DOHH2 (cell line): Measurements from ENCODE around the gene PNLIPRP3.

Source experiments
- EZH2phosphoT487 ChIP-seq: fragments of 200-600 bp; sonication (generic); IDR thresholded peaks from 2 replicates; pipeline ENCODE4 v1.6.1; 2017; ENCODE audit warnings: borderline replicate concordance, mild to moderate bottlenecking, antibody characterized with exemption, low read length, moderate library complexity, mixed read lengths
- TF ChIP-seq, protein P1 (sequence below): fragments of 200-600 bp; sonication (generic); IDR thresholded peaks from one replicate; pipeline ENCODE4 v1.5.1; 2014; ENCODE audit warnings: antibody characterized with exemption, mild to moderate bottlenecking, low read depth, low read length; ENCODE audit not compliant: poor library complexity, severe bottlenecking

DNA sequence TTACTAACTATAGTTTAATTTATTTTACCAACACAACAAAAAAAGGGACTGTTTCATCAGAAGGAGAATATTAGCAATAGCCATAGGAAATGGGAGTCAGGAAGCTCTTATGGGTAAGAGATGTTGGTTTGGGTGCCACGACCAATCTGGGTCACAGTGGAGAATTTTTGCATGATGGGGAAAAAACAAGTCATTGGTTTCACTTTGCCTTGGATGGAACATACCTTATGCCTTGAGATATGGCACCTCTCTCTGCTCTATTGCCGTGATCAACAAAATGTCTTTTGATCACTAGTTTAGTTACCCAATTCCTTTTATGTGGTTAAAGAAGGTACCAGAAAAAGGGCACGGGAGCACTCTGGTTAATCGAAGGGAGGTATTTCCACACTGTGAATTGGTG is 48.2 kb downstream of the PNLIPRP3 start:
- TF ChIP-seq, protein P1, sequence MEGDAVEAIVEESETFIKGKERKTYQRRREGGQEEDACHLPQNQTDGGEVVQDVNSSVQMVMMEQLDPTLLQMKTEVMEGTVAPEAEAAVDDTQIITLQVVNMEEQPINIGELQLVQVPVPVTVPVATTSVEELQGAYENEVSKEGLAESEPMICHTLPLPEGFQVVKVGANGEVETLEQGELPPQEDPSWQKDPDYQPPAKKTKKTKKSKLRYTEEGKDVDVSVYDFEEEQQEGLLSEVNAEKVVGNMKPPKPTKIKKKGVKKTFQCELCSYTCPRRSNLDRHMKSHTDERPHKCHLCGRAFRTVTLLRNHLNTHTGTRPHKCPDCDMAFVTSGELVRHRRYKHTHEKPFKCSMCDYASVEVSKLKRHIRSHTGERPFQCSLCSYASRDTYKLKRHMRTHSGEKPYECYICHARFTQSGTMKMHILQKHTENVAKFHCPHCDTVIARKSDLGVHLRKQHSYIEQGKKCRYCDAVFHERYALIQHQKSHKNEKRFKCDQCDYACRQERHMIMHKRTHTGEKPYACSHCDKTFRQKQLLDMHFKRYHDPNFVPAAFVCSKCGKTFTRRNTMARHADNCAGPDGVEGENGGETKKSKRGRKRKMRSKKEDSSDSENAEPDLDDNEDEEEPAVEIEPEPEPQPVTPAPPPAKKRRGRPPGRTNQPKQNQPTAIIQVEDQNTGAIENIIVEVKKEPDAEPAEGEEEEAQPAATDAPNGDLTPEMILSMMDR = no peak
- TF ChIP-seq EZH2phosphoT487 = no peak
